Glomerular endothelial cell (primary cell): ENCODE data around the gene ARID2. TPM values are rescaled to one million over a fixed set of nuclear protein-coding genes. Genes with fewer than 3 reads are reported as not detected.

ENCODE experiments used
- DNase-seq: peaks from one replicate; pipeline ENCODE4 v3.0.0-alpha.2; 2011; ENCODE audit warnings: low read depth, low spot score; ENCODE audit errors: extremely low read depth
- total RNA-seq: library from RNA; depleted of rRNA; stranded (reverse); fragments of >200 nt; gene quantifications from 2 replicates; pipeline ENCODE4 v1.2.3, GENCODE V29; 2015

ARID2 gene
- total RNA-seq, 1 donor from 2014 or later: 19.5 TPM

DNA sequence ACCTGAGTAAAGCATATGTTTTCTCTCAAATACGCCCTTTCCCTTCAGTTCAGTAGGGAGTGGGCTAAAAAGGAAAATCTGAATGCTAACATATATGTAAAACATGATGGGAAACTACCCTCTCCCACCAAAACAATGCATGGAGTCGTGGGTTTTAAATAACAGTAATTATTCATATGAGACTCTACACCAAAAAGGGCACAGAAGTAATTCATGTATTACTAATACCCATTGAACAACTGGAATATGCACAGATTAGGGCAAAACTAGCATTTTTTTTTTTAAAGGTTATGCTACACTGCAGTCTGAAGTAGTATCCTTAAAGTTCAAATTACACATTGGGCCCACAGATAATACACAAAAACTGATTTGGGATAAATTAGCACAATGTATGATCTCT is 8.1 kb upstream of the ARID2 start:
- no peak for DNase-seq

DNA sequence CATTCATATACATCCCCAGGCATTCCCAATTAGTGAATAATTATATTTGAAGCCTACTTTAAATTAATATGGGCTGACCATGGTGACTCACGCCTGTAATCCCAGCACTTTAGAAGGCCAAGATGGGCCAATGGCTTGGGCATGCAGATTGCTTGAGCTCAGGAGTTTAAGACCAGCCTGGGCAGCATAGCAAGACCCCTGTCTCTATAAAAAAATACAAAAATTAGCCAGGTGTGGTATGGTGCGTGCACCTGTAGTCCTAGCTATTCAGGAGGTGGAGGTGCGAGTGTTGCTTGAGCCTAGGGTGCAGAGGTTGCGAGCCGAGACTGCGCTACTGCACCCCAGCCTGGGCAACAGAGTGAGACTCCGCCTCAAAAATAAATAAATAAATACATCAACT is 7.6 kb upstream of the ARID2 start:
- no peak for DNase-seq

DNA sequence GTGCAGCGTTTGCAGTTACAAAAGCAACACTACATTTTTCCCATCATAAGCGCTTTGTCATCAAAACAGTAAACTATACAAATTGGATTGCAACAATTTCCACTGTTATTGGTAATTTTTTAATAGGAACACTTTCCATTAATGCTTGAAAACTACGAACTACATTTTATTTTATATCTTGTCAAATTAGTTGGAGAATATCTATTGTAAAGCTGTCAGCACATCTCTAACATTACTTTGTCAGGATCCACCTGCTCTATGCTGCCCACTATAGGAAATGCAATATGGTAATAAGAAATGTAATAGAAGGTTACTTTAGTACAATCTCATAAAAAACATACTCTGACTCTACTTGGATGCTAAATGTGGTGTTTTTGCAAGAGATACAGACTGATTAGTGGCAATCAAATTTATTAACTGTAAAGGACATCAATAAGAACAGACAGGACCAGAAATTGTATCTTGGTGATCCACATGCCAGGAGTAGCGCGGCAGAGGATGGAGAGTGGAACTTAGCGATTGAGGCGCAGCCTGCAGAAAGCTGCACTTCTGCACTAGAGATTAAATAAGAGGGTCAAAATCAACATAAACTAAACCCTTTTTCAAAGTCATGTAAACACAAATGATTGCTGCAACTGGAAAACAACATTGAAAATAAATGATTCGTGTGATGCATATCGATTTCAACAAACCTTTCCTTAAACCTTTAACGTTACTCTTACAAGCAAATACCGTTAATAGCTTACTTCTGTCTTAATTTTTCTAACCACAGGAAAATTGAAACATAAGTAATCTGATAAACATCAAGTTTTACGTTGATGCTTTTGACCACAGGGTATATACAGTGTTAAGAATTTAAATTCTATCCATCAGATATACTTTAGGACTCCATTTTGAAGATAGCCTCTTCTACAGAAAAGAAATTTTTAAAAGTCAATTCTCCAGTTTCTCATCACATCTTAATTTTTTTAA is 3.6 kb upstream of the ARID2 start:
- DNase-seq: no peak

DNA sequence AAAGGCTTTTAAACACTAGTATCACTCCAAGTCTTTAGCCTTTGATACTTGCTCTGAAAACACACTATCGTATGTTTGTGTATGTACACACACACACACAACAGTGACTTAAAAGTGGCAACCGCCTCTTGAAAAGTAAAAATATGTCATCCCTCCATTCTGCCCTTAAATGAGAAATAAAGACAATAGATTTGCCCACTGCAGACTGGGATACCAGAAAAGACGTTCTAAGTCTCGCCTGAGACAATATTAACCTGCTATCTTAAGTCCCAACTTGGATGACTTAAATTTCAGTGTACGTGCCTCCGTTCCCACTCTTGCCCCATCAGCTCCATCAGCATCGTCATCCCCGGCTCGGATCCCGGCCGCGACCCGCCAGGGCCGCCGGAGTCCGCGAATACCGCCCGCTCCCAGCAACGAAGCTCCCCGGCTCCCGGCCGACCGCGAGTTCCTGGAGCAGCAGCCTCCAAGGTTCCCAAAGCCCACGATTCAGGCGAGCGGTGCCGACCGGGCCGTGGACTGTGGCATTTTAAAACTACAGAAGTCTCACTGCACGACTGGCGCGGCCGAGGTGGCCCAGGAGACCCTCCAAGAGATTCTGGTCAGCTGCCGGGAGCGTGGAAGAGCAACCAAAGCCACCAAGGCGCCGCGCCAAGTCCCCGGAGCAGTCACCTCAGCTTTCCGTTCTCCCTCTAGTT is 2.8 kb upstream of the ARID2 start:
- DNase-seq: no peak

DNA sequence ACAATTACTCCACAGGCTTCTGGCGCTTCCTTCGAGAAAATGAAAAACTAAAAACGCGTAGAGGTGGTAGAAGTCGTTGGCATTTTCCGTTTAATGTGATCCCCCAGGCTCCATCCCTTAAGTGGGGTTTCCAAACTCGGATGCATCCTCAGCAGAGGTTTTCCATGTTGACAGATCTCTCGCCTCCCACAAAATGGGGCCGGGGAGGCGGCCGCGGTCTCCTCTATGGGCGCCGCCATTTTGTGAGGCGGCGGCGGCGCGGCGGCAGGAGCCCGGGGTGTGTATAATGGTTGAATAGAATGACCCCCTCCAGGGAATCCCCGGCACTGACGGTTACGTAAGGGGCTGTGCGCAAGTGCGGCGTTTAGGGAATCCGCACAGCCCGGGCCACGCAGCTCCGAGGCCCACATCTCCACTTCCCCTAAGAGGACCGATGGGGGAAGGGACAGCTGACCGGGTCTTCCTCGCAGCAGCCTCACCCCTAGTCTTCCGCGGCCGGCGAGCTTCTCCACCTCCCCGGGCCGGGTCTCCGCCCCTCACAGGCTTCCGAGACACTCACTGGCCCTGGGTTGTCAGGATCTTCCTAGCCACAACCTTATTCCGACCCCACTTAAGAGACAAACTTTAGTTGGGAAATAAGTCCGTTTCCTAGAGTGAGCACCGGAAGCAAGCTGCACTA is 2.1 kb upstream of the ARID2 start:
- no peak for DNase-seq

DNA sequence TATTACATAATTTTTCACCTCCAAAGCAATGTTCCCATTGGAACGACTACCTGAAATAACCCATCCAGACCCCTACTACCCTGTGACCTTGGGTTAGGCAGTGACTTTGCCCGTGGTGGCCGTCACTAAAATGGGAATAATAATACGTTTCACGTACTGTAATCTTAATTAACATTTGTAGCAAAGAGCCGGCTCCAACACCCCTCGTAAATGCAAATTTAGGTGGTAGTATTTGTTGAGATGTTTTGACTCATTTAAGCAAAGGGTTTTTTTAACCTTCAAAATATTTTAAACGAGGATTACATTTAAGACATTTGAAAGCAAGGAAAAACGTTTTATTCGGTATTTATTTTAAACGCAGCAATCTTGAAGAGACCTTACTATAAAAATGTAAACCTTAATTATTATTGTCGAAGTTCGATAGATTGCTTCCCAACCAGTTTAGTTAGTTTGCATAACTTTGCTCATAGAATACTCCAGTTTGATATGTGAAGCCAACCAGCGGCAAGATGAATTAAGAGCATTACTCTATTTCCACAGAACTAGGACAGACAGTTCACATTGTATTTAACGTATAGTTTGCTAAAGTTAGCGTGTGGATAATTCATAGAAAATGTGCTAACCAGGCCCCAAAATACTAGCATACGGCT is 1.4 kb upstream of the ARID2 start:
- no peak for DNase-seq

DNA sequence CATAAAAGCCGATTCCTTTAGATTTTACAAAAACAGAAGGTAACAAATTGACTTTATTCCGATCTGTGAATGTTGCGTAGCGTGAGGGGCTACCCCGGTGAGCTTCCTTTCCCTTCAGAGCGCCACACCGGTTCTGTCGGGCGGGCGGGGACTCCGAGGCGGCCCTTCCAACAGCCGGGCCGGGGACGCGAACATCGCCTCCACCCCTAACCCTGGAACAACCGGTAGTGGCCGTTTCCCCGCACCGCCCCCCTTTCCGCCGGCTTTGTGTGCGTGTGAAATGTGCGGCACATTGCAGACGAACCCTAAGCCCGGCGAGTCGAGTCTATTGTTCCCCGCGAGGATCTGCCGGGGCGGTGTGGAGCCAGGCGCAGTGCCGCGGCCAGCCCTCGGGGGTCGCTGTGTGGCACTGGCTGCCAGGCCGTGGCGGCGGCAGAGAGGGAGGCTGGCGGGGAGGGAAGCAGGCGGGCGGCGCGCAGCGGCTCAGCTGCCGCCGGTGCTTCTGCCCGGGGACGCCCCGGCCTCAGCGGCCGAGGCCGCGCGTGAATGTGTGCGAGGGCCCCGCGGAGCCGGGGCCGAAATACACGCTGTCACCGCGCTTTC is 775 bp upstream of the ARID2 start:
- no peak for DNase-seq

DNA sequence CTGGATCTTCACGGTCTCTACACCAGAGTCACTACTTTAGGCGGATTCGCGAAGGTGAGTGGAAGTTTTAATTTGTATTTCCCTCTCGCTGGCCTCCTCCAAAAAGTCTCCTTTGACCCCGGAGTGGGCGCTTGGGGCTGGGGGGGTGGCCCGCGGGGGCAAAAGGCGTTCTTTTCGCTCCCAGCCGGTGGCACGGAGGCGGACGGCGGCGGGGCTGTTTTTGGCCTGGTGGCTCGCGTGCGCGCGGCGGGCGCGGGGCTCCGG is 510 bp downstream of the ARID2 start:
- DNase-seq: no peak

DNA sequence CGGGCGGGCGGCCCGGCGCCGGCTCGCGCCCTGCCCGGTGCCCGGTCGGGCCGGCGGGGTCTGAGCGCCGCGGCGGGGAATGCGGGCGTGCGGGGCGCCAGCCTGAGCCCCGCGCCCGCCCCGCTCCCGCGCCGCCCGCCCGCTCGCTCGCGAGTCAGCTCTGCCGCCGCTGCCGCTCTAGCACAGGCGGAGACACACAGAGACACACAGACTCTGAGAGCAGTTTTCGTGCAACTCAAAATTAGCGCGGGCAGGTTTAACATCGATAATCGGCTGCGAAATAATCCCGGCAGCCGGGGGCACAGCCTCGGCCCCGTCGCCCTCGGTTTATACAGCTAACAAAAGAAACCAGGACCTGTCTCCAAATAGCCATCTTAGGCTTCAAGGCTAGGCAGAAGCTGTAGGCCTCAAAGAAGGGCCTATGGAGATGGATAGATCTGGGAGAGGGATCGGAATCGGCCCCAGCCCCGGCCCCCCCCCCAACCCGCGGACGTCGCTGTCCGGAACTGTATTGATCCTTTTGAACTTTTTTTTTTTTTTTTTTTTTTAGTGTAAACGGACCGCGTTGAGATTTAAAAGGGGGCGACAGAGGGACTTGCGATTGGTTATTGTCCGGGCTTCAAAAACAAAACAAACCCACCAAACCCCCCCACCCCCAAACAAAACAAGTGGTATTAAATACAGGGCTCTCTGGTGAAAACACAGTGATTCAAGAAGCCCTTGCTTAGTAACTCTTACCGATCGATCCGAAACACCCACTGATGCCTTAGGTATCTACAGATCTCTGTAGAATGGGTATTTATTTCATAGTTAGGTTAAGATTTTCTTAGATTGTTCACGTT is 1.1 kb downstream of the ARID2 start:
- DNase-seq: no peak

DNA sequence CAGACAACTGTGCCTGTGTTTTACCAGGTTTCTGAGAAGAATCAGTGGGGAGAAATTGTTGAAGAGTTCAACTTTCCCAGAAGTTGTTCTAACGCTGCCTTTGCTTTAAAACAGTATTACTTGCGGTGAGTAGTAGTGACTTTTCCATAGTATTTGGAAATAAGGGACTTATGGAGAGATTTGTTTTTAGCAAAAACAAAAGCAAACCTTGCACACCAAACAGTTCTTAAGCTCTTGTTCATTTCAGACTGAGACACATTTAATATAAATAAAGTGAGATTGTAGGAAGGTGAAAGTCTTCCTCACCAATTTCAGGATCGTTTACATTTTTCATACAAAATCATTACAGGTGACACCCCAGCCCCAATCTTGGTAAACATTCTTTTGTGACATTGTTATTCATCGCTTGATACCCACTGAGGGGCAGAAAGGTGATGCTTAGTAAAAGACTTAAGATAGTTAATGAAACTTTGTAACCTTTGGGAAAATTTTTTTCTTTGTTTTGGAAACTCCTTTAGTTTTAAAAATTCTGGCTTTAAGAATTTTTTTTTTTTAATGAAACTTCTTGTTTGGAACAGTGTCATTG is 1.8 kb downstream of the ARID2 start:
- DNase-seq: no peak

DNA sequence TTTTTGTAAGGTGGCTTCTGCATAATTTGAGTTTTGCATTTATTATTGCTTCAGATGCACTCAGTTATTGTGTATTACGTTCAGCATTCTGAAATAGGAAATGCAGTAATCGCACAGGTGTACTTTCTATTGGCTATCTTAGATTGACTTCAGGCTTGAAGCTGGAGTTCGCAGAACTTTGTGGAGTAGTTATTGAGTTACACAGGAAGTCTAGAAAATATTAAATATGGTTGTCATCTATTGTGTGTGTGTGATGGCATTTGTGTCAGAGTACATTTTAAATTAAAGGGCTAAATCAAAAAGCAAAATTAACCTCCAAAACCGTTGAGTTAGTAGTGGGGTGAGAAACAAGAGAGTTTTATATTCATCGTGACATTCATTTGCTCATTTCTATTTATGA is 2.7 kb downstream of the ARID2 start:
- no peak for DNase-seq

DNA sequence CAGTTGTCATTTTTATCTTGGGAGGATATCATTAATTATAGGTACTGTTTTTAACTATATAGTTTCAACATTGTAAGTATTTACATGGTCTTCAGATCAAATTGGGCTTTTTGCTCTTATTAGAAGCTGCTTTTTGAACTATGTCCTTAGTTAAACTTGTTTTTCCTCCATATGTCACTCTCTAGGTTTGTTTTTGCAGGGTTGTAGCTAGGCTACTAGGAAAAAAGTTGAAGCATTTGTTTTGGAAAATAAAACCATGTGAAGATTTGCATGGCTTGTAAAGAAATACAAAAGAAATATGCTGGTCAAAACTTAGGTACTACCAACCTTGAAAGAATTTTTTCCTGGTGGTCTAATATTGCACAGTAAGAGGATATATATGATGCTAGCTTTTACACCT is 3.4 kb downstream of the ARID2 start:
- DNase-seq: no peak

DNA sequence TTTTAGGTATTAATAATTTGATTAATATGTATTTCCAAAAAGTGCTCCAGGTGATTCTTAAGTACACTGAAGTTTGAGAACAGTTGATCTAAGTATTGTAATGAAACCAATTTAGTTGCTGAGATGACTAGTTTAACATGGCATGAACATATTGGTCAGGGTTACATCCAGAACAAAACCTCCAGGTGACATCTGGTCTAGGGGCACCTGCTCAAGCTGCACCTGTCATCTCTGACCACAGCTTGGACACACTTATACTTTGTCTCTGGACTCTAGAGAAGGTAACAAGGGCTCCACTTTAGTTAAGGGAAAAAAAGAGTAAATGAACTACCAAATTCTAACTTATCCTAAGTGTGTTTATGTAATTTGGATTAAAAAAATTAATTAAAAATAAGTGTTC is 8.1 kb downstream of the ARID2 start:
- DNase-seq: no peak

DNA sequence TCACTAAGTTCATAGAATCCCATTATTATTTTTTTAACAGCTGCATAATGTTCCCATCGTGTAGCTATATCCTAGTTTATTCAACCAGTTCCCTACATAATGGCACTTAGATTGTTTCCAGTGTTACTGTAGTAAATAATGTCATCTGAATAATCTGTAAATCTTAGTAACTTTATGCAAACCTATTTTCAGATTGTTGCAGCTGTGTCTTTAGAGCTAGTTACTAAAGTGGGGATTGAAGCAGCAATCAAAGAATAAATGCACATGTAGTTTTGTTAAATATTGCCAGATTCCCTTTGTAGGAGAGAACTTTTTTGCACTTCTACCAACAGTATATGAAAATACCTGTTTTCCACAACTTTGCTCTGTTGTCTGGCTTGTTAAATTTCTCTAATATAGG is 13.1 kb downstream of the ARID2 start:
- no peak for DNase-seq

DNA sequence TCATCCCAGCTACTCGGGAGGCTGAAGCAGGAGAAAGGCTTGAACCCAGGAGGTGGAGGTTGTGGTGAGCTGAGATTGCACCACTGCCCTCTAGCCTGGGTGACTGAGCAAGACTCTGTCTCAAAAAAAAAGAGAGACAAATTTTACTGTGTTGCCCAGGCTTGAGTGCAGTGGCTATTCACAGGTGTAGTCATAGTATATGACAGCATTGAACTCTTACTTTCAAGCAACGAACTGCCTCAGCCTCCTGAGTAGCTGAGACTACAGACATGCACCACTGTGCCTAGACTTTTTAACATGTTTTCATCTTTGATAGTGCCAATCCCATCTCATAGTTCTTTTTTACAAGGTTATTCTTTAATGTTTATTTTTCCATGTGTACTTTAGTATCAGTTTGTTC is 13.7 kb downstream of the ARID2 start:
- no peak for DNase-seq

DNA sequence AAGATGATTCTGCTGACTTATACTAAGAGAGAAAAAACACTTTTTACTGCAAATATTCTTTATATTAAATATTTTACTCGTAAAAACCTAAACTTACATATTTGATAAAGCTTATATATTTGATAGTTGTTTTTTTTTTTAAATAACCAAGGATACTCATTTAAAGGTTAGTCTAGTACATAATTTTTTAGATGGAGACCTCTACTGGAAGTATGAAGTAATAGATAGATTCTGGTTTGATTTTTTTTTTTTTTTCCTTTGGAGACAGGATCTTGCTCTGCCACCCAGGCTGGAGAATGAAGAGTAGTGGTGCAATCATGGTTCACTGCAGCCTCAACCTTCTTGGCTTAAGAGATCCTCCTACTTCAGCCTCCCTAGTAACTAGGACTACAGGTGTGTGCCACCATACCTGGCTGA is 16.4 kb downstream of the ARID2 start:
- no peak for DNase-seq

DNA sequence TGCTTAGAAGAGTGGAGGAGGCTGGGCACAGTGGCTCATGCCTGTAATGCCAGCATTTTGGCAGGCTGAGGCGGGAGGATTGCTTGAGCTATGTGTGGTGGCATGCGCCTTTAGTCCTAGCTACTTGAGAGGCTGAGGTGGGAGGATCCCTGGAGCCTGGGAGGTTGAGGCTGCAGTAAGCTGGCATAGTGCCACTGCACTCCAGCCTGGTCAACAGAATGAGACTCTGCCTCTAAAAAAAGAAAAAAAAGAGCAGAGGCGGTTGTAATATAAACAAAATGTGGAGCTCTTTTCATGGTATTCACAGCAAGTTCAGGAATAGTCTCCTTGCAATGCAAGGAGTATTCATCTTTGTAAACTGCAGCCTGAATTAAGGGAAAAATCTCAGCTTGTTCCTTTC is 27.2 kb downstream of the ARID2 start:
- DNase-seq: no peak

DNA sequence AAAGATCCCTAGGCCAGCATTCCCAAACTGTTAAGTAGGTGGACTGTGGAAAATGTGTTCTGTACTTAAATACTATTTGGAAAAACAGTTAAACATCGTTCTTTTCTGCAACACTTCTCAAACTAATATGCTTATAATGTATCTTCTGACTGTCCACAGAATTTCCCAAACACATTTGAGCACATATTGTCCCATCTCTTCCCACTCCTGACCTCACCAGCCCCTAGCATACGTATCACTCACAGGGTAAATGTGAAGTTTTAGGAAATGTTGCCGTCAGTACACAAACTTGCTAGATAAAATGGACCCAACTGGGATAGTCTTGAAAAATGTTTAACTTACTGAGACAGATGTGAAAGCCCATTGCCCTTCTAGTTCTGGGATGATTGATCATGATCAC is 27.7 kb downstream of the ARID2 start:
- no peak for DNase-seq

DNA sequence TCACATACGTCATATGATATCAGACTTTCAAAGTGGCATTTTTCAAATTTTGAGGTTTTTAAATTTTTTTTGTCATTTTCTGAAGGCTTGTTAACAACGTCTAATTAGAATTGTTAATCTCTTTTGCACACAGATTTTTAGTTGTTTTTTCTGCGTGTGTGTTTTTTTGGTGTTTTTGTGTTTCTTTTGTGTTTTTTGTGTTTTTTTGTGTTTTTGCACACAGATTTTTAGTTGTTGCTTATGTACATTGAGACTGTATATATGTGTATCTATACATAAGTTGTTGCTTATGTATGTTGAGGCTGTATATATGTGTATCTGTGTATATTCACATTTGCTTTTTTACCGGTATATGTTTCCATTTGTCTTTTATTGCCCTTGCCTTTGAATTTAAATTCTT is 30.8 kb downstream of the ARID2 start:
- no peak for DNase-seq
